GM03348 (cell line): ENCODE results near the gene CATSPER1.

Experiments used
- DNase-seq: peaks from one replicate; pipeline ENCODE4 v3.0.0; 2012; ENCODE audit warnings: low spot score

The CATSPER1 gene

DNA sequence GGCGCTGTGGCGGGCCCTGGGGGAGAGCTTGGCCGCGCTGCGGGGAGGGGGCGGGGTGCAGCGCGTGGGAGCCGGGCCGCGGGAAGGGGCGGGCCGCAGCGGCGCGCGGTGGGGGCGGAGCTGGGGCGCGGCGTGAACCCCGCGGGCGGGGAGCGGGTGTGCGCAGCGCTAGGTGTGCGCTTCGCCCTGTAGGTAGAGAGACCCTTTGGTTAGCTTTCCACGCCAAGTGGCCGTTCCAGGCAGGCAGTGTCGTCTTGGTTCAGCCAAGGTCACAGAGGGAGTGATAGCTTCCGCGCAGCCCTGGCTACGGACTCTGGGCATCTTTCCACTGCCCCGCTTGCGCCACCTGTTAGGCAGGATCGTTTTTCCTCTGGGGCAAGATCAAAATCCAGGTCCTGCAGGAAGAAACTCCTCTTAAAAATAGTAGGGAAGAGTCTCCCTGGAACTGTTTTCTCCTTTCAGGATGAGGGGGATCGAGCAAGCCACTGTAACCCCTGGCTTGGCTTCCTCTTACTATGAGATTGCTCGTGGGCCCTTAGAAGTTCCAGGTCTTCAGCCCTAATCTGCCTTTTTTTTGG is 23.5 kb downstream of the CATSPER1 start:
- peak; percentile 90 for DNase-seq

DNA sequence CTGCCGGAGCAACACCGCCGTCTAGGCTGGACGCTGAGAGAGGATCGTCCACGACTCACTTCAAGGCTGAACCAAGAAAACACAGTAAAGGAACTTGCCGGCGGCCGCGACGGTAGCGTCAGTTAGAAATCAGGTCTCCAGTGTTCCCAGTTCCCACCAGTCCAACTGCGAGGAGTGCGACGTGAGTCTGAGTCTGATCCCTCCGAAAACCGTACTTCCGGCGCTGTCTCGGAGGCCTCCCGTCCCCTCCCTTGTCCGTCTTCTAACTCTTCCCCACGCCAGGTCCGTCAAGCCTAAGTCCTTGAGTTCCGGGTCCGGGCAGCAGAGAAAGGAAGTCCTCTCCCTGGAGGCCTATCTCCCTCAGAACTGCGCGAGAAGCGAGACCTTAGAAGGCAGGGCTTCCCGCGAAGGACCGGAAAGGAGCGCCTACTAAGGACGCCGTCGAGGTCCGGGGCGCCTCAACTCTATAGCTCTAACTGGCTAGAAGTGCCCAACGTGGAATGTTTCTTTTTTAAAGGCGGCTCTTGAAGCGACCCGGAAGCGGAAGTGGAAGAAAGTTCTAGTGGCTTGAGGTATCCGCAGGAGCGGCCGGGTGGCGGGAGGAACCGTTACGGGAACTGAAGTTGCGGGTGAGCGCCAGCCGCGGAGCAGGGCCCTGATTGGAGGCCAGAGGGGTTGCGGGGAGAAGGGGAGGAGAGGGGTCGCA is 24.2 kb downstream of the CATSPER1 start, which contains the start of the genes BANF1 and EIF1AD:
Gene BANF1 (plus strand): TSS at position 562 of the 706 bp plus-strand sequence. CDS start 748 bp downstream, outside the sequence.
Gene EIF1AD (minus strand): TSS at position 216 of the 706 bp plus-strand sequence. CDS start 1,768 bp downstream, outside the sequence.
- peak; percentile 95 for DNase-seq

DNA sequence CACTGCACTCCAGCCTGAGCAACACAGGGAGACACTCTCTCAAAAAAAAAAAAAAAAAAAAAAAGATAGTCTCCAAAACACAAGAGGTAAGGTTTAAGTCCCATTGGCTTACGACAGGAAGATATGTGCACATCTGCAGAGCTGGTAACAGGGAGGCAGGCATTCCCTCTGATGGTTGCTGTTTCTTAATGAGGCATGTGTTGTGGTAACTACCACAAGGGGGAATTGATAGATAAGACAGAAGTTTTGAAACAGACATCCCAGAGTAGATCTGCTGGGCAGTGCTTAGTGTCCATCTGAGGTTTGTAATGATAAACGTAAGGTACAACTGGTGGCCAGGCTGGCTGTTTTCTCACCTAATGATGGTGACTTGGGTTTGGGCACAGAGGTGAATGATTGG is 29.0 kb downstream of the CATSPER1 start:
- DNase-seq: no peak

DNA sequence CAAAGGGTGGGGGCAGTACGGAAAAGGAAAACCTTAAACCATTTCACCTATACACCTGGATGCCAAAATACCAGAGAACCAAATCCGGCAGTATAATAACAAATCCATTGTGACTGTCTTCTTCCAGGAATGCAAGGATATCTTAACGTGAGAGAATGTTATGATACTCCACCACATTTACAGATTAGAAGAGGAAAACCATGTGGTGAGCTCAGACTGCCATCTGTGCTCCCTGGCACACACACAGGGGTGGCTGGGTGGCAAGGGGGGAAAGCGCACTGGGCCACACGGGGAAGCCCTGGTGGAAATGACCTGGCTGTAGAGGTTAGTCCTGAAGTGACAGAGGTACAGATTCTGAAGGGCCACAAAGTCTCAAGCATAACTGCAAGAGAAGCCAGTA is 34.2 kb downstream of the CATSPER1 start:
- no peak for DNase-seq

DNA sequence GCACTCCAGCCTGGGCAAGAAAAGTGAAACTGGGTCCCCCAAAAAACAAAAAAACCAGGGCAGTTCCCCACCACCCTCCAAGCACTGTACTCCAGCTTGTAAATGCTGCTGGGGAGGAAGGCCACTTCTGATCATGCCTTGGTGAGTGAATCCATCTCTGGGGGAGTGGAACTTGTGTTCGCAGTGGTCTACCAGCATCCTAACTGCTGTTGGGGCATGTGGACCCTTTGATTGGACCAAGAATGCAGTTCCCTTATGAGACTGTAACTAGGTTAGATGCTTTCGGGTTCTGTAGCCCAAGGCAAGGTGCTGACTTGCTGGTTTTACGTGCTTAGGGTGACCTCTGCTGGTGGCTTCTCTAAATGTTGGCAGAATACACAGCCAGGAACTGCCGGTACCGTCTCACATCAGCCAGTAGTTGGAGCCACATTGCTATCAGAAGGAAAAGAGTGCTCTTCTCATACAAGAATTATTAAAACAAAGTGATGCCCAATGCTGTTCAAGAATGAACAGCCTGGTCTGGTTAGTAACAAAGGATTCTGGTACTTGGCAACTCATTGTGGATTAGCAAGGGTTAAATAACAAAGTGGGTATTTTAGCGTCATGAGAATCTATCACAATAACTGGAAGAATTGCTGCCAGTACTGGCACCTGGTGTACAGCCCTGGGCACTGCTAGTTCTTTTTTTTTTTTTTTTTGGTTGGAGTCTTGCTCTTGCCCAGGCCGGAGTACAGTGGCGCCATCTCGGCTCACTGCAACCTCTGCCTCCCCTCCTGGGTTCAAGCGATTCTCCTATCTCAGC is 37.3 kb downstream of the CATSPER1 start:
- peak; percentile 91 for DNase-seq

DNA sequence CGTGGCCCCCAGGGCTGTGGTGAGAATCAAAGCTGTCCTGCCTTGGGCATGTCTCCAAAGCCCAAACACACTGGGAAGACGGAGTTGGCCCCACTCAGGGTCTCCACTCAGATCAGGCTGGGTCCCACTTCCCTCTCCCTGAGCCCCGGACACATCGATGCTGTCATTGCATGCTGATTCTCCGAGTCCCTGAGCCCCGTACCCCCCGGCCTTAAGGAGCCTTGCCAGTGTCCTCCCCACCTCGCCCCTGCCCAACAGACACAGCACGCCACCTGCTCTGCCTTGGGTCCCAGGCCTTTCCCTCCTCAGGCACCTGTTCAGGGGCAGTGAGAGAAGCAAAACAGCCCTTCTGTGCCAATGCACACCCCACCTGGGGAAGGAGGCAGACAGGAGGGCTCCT is 38.9 kb downstream of the CATSPER1 start:
- DNase-seq: no peak

DNA sequence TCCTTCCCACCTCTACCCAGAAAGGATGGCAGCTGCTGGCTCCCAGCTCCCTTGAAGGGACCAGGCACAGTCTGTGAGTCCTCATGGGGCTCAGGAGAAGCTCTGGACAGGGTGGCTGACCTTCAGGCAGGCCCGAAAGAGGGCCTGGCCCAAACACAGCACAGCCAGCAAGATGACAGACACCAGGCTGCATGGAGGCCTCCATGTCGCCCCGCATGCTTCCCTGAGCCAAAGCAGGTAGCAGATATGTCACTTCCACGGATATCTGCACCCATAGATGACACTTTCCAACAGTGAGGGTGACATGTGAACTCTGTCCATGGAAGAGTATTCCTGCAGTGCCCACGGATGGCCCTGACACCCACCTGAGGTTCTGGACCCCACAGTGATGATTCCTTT is 42.7 kb downstream of the CATSPER1 start:
- no peak for DNase-seq

DNA sequence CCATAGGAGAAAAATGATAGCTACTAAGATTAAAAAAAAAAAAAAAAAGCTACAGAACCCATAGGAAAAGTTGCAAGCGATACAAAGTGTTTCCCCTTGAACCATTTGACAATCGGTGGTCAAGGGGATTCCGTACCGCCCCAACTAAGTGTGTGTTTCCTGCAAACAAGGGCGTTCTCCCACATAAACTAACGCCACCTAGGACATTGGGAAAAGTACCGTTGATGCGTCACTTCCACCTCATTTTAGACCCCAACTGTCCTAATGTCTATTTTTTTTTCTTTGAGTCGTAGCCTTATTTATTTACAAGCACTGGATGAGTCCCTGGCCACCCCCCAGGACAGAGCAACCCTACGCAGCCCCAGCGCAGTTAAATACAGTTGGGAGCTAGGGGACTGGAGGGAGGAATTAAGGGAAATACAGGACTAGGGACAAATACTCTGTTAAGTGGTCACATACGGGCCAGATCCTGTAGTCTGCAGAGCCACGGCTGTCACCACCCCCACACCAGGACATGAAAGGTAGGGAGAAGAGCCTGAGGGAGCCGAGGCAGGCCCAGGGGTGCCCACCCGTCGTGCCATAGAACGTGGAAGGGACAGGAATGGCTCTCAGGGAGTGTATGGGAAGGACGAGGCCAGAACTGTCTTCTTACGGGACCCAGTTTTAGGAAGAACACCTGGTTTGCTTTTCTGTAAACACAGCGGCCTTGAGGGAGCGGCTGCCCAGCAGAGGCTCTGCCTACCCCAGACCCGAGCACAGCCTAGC is 43.3 kb downstream of the CATSPER1 start:
- no peak for DNase-seq

DNA sequence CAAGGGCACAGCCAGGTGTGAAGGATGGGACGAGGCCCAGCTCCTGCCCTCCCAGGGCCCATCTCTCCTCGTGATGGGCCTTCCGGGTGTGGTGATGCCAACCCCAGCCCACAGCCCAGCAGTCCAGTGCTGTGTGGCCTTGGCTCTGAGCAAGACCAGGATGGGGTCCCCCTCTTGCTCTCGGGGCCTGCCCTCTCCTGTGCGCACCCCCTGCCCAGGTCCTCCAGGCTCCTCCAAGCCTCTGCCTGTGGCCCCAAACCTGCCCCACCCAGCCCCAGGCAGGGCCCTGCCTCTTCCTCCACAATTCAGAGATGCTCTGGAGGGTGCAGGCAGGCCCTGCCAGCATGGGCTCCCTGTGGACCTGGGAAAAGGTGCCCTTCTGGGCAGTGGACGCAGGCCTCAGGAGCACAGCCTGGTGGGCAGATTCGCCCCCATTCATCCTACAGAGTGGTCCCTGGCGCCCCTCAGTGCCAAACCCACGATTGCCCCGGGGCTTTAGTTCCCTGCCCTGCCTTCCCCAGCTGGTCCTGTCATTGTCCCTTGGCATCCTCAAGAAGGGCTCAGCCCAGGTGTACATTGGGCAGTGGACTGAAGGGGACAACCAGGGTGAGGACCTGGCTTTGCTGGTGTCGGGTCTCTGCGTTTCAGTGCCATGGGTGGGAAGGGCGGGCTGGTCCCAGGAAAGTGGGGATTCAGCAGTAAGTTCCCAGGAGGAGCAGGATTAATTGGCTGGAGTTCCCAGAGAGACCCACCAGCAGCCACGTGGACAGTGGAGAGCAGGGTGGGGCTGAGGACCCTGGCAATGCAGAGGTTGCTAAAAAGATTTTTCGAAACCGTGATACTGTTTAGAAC is 44.1 kb downstream of the CATSPER1 start:
- DNase-seq: no peak

DNA sequence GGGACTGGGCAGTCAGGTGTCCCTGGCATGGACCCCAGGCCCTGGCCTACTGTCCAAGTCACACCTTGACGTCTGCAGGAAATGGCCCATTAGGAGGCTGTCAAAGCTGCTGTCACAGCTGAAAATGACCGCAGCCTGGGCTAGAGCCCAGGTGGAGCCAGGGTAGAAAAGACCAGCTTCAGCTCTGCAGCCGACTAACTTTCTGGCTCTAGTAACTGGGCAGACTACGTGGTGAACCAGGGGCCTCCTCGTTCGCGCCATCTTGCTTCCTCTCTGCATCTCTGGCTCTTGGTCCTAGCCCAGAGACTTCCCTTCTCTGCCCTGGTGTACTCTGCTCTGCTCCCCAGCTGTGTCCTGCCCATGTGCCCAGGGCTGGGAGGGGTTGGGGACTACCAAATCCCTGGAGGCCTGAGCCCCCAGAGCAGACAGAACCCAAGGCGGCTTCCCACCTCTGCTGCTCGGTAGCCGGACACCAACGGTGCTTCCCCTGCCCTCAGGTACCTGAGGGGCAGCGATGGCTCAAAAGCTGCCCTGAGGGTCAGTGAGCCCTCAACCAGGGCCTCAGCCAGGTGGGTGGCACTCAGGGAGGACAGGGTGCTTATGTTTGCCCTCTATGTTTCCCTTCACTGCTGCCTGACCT is 45.1 kb downstream of the CATSPER1 start:
- no peak for DNase-seq

DNA sequence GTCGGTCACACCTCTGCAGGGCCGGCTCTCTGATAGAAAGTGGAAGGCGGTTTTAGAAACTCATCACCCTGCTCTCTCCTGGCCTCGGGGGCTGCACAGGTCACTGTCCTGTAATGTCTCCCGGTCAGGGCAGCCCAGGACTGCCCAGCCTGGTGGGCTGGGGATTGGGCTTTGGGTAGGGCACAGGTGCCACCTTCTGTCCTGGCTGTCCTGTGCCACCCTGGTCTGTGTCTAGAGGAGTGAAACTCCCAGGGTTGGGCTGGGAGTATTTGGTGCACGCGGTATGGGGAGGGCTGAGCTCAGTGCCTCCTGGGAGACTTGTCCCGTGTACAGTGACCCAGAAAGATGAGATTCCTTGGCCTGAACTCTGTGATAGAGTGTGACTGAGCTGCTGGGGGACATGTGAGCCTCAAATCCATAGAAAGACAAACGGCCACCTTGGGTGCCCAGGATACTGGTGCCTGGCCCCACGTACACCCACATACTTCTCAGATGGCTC is 47.0 kb downstream of the CATSPER1 start:
- no peak for DNase-seq

DNA sequence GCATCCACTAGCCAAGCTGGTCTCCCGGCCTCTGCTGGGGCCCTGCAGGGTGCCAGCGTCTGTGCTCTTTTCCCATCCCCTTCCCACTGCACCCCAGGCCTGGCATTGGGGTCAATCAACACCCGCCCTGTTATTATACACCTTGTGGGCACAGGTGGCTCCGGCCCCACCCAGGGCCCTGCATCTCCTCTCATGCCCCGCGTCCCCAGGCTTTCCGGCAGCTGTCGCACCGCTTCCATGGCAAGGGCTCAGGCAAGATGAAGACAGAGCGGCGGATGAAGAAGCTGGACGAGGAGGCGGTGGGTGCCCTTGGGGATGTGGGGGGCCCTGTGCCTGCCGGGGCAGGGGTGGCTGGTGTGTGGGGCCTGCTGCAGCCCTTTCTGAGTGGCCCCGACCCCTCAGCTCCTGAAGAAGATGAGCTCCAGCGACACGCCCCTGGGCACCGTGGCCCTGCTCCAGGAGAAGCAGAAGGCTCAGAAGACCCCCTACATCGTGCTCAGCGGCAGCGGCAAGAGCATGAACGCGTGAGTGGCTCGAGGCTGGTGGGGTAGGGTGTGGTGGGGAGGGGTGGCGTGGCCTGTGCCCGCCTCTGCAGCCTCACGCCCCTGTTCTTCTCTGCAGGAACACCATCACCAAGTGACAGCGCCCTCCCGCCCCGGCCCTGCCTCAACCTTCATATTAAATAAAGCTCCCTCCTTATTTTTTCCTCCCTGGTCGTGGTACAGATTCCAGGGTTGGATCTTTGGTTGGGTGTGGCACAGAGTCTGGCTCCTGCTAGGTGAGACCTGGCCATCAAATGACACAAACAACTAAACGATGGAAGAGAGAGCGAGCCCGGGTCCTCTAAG is 47.7 kb downstream of the CATSPER1 start:
- DNase-seq: no peak

DNA sequence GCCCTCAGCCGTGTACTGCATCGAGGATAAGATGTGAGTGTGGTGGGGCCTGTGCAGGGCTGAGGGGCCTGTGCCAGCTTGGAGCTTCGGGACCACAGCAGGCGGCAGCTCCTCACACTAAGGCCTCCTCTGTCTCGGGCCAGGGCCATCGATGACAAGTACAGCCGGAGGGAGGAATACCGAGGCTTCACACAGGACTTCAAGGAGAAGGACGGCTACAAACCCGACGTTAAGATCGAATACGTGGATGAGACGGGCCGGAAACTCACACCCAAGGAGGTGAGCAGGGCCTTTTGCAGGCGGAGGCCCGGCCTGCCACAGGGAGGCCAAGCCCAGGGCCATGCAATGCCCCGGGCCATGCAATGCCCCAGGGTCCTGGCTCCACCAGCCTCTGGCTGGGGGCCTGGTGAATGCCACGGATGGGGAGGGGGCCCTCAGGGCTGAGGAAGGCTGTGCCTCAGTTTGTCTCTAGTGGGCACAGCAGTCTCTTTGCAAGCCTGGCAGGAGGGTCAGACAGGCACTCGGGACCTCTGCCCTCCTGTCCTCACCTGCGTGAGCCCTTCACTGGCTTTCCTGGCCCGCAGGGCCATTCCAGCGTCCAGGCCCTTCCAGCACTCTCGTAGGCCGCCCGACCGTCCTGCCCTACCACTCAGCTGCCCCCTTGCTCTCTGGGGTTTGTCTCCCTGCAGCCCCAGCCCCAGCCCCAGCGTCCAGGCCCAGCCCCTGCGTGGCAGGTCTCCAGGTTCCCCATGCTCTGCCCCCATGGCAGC is 48.5 kb downstream of the CATSPER1 start:
- DNase-seq: no peak

DNA sequence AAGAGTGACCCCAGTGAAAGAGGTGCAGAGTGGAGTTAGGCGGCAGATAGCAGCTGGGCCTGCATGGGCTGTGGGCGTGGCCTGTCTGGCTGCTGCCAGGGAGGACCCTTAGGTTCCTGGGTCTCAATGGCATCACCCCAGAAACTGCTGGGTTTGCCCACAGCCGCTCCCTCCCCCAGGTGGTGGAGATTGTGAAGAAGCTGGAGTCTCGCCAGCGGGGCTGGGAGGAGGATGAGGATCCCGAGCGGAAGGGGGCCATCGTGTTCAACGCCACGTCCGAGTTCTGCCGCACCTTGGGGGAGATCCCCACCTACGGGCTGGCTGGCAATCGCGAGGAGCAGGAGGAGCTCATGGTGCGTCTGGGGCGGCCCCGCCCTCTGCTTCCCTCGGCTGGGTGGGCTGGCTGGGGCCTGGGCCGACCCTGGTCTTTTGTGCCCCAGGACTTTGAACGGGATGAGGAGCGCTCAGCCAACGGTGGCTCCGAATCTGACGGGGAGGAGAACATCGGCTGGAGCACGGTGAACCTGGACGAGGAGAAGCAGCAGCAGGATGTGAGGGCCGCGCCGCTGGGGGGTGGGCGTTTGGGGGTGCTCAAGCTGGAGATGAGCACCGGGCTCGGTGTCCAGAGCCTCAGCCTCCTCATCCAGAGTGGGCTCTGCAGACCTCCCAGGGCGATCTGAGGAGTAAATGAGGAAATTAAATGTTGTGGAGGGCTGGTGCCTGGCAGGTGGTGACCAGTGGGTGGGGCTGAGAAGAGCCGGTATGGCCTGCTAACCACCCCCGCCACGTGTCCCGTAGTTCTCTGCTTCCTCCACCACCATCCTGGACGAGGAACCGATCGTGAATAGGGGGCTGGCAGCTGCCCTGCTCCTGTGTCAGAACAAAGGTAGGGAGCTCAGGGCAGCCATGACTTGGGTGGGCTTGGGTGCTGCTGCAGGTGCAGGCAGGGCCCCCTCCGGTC is 49.8 kb downstream of the CATSPER1 start:
- no peak for DNase-seq

DNA sequence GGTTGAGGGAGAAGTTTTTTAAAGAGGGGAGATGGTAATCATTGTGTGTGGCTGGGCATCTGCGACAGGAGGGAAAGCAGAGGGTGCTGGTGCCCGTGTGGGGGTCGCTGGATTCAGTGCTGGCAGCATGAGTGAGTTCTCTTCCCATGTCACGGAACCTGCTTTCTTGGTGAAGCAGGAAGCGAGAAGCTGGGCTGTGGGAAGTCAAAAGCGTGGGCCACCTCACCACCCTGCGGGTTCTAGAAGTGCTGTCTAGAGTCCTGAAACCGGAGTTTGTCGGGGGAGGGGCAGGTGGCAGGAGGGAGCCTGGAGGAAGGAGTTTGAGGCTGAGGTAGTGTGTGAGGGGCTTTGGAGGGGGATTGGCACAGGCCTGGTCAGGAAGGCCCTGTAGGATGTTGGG is 50.5 kb downstream of the CATSPER1 start:
- no peak for DNase-seq

DNA sequence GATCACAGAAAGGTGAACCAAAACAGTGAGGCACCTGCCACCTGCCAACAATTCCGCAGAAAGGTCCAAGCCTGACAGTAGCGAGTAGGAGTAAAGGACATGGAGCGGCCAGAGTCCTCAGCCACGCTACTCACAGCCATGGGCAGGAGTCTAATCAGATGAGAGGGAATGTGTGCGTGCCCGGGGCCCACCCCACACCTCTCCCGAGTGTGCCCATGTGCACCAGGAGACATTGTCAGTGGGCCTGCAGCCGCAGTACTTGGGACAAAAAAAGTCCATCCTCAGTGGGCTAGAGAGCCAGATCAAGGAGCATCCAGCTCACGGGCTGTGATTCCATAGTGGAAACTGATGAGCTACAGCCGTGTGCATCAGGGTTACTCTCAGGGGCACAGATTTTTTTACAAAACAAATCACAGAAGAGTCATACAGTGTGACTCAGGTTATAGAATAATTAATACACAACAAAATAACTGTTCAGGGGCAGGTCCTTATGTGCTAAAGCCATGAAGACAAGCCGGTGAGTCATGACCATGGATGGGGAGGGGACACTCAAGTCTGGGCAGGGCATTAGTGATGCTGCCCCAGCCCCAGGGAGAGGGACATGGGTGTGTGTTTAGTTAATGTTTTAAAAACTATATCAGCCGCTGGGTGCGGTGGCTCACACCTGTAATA is 52.7 kb downstream of the CATSPER1 start:
- DNase-seq: no peak

DNA sequence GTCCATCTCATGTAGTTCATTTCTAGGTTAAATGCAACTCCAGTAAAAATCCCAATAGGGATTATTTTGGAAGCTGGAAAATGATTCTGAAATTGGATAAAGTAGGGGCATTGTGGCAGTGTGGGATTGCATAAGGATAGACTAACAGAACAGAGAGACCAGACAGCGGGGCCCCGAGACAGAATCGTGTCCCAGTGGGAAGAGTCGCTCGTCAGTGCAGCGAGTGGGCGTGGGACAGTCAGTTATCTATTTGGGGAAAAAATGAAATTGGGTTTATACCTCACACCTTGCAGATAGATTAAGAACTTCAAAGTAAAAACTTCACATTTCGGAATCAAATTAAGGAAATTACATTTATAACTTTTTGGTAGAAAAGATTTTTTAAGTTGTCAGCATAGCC is 54.2 kb downstream of the CATSPER1 start:
- DNase-seq: no peak
